Hematopoietic multipotent progenitor cell treated with erythropoietin and hydrocortisone succinate and interleukin-3 and kit ligand, for 17 days (in vitro differentiated cells): ENCODE results near the gene C10orf90.
"Not testable (repeated sequence)": the region's sequence is repeated elsewhere in the genome, so short reads cannot be mapped to it uniquely, and the experiment has no call there.

ENCODE experiments used
- DNase-seq: peaks from one replicate; pipeline ENCODE4 v3.0.0-alpha.2; 2015; ENCODE audit warnings: low spot score

Gene C10orf90

GRCh38 chr10:126585249-126586017 is 85.1 kb downstream of the C10orf90 start:
- no peak for DNase-seq

- DNase-seq = no peak
Measured at GRCh38 chr10:126584836-126585235, 85.7 kb downstream of the C10orf90 start.

- no peak for DNase-seq
Measured at GRCh38 chr10:126583552-126584200, 86.8 kb downstream of the C10orf90 start.

GRCh38 chr10:126581648-126582046 is 88.8 kb downstream of the C10orf90 start:
- no peak for DNase-seq

- no peak for DNase-seq
Measured at GRCh38 chr10:126580873-126581647, 89.4 kb downstream of the C10orf90 start.

- DNase-seq = no peak
Measured at GRCh38 chr10:126576336-126576735, 94.2 kb downstream of the C10orf90 start.

- no peak for DNase-seq
Measured at GRCh38 chr10:126570621-126571602, 99.6 kb downstream of the C10orf90 start.

GRCh38 chr10:126570245-126570570 is 100.3 kb downstream of the C10orf90 start:
- no peak for DNase-seq

GRCh38 chr10:126569513-126570244 is 100.8 kb downstream of the C10orf90 start:
- DNase-seq = no peak

GRCh38 chr10:126568809-126569385 is 101.6 kb downstream of the C10orf90 start:
- no peak for DNase-seq

- no peak for DNase-seq
Measured at GRCh38 chr10:126565871-126566270, 104.6 kb downstream of the C10orf90 start.

GRCh38 chr10:126565441-126565840 is 105.1 kb downstream of the C10orf90 start:
- no peak for DNase-seq

- DNase-seq = no peak
Measured at GRCh38 chr10:126564326-126564888, 106.1 kb downstream of the C10orf90 start.

GRCh38 chr10:126563361-126563760 is 107.1 kb downstream of the C10orf90 start:
- DNase-seq = no peak

GRCh38 chr10:126561921-126562680 is 108.4 kb downstream of the C10orf90 start:
- DNase-seq = no peak

- no peak for DNase-seq
Measured at GRCh38 chr10:126561294-126561920, 109.1 kb downstream of the C10orf90 start.

- no peak for DNase-seq
Measured at GRCh38 chr10:126558881-126559280, 111.6 kb downstream of the C10orf90 start.

GRCh38 chr10:126551202-126551601 is 119.3 kb downstream of the C10orf90 start:
- no peak for DNase-seq

GRCh38 chr10:126550586-126550985 is 119.9 kb downstream of the C10orf90 start:
- DNase-seq = not testable (repeated sequence)
